HG02840 (cell line): ENCODE data around the gene MSH5.
"Not testable (repeated sequence)": the region's sequence is repeated elsewhere in the genome, so short reads cannot be mapped to it uniquely, and the experiment has no call there.

Experiments used
- ATAC-seq: cut with Tn5 transposase; IDR thresholded peaks from one replicate; pipeline ENCODE4 v1.9.1; 2021; ENCODE audit warnings: mild to moderate bottlenecking, moderate library complexity, moderate number of reproducible peaks; ENCODE audit not compliant: unreplicated experiment, low FRiP score

Gene MSH5

GRCh38 chr6:31776485-31776988 lies 36.7 kb downstream of the MSH5 start:
- no peak for ATAC-seq

DNA sequence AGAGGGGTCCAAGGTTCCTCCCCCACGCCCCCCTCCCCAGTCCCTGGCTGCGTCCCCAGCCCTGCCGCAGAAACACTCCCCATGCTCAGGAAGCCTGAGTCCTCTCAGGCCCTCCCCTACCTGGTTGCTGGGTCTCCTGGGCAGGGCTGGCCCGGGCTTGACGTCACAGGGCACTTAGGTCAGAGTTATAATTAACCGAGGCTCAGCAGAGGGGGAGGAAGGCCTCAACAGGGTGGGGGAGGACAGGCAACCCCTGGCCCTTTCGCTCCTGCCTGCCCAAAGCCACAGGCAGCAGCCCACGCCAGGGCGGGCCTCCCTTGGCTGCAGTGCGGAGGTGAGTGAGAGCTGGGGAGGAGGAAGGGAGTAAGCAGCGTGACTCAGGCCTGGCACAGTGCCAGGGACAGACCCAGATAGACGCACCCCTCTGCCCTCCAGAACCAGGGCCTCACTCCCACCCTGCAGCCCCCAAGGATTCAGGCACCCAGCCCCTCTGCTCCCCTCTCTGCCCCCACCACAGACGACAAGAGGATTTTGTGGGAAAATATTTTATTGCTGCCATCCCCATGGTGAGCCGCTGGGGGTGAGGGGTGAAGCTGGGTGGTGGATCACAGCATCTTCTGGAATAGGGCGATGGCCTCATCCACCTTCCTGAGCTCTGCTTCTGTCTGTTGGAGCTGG lies 37.3 kb downstream of the MSH5 start, which contains the start of gene VWA7:
Gene VWA7, minus strand, starts transcription at position 340 of the 678 bp plus-strand sequence. CDS start 549 bp downstream, outside the sequence.
- no peak for ATAC-seq

DNA sequence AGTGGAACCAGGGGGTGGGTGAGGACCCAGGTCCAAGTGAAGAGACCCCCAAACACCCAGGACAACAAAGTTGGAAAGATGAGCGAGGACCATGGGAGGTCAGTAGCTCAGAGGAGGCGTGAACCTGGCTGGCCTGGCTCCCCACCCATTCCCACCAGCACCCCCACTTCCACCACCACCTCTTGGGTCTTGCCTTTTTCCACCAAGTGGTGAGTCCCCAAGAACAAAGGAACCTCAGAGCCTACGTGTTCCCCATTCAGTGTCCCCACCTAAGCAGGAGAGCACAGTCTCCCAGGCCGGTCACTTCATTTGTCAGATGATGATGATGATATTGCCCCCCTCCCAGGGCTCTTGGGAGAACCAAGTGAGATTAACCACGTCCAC lies 37.9 kb downstream of the MSH5 start:
- ATAC-seq: no peak

DNA sequence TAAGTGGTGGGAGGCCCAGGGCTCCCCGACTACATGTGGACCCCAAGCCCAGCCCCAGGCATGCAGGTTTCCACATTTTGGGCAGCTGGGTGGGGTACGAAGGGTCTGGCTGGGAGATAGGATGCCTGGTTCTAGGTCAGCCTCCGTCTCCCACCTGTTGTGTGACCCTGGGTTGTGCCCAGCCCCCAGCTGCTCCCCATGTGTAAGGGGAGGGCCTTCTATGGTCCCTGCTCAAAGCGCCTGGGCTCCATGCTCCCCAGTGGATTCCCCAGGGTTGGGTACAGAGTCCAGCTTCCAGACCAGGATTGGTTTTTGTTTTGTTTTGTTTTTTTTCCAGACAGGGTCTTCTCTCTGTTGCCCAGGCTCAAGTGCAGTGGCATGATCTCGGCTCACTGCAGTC lies 38.4 kb downstream of the MSH5 start:
- no peak for ATAC-seq

GRCh38 chr6:31778999-31779885 lies 39.4 kb downstream of the MSH5 start:
- no peak for ATAC-seq

DNA sequence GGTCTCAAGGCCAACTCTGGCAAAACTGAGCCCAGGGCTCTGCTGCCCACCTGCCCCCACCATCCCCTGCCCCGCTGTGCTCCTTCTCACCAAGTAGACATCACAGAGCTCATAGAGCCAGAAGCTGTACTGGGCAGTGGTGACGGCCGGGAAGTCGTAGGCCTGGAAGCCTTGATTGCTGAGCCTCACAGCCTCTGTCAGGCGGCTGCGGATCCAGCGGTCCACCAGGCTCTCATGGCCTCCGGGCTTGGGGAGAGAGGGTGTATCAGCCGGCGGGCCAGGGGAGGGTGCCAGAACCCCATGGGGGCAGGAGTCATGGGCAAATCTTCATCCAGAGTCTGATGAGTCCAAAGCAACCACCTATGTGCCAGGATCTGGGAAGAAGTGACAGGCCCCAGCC lies 40.1 kb downstream of the MSH5 start:
- no peak for ATAC-seq

DNA sequence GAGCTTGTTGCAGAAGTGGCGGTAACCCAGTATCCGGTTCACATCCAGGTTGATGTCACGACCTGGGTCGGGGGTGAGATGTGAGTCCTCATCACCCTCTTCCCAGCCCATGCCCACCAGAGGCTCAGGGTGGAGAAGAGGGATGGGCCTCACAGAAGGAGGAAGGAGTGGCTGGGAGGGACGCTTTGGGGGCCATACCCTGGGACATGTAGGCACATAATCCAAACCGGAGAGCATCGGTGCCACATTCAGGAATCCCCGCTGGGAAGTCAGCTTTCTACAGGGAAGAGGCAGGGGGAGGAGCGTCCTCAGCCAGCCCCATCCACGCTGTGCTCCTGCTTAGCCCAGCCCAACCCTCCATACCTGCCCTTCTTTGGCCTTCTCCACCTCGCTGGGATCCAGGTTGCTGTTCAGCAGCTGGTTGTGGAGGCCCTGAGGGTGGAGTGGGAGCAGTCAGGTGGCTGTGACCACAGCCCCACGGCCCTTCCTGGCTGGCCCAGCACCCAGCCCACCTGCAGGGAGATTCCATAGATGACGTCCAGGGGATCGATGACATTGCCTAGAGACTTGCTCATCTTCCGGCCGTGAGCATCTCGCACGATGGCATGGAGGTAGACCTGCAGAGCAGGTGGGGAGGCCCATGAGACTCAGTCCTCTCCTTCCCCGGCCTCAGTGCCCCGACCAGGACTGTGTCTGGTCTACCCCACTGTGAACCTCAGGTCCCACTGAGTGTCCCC lies 40.9 kb downstream of the MSH5 start:
- no peak for ATAC-seq

DNA sequence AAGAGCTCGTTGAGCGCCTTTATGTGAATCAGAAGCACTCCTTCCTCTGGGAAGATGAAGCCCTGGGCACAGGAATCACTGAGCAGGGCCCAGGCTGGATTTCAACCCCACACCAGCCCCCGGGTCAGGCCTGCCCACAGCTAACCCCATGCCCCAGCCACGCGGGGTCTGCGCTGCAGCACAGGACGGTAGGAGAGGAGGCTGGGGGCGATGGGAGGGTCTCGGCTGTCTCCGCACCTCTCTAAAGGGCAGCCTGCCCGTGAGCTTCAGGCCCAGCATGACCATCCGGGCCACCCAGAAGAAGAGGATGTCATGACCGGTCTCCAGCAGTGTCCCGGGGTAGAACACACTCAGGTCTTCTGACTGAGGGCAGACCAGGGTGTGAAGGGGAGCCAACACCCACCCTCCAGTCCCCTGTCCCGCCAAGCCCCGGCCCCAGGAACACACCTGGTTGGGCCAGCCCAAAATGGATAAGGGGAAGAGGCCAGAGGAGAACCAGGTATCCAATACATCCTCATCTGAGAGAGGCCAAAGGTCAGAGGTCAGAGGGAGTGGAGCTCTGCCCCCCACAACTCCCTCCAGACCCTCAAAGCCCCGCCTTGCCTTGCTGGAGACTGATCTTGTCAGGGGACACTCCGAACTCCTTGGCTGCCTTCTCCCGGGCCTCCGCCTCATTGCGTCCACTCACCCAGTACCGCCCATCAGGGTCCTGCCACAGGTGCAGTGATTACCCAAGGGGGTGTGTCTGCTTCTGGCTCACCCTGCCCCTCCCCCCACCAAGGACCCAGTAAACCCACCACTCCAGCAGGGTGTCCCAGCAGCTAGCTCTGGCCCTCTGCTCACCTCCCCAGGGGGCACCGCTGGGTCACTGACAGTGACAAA lies 41.7 kb downstream of the MSH5 start:
- no peak for ATAC-seq

DNA sequence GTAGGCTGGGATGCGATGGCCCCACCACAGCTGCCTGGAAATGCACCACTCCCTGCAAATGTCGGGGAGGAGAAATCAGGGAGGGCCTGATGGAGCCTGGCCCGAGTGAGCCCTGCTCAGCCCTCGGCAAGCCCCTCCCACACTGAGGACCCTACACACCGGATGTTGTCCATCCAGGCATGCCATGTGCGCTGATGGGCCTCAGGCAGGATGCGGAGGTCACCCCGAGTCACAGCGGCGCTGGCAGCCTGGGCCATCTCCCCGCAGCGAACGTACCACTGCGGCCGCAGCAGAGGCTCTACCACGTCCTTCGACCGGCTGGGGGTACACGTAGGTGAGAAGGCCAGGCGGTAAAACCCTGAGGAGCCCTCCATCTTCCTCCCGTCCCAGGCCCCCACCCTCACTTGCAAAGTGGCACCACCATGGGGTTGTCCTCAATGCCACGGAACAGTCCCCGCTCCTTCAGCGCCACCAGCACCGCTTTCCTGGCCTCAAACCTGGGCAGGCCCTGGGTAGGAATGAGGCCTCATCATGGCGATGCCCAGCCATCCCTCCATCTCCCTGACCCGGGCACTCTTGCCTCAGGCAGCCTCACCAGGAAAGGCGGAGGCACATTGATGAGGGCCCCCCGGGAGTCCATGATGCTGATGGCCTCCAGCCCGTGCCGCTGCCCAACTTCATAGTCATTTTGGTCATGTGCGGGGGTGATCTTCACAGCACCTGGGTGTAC lies 42.5 kb downstream of the MSH5 start:
- ATAC-seq: no peak

DNA sequence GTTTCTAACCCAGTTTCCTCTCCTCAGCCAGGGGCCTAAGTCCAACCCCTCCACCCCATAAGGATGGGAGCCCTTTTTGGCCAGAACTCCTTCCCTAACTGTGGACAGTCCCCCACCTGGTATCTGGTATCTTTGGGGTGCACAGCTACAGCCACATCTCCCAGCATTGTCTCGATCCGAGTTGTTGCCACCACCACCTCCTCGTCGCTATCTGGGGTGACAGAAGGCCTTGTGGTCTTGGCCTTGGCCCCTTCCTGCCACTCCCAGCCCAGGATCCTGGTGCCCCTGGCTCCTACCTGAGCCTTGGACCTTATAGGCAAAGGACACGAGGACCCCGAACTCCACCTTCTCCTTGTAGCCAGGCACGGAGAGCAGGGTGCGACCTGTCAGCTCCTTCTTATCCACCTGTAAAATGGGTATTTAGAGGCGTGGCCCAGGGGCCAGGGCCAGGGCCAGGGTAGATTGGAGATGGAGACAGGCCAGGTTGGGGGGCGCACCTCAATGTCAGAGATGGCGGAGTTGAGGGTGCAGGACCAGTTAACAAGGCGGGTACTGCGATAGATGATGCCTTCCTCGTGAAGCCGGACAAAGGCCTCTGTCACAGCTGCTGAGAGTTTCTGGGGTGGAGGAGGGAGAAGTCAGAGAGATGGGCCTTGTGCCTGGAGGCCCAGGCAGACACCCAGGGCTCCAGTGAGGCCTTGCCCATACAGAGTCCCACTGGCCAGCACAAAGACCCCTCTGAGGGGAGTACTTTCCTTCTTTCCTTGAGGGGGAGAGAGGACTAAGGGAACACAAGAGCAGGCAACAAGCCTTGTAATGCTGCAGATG lies 44.5 kb downstream of the MSH5 start:
- no peak for ATAC-seq

- ATAC-seq: no peak
These were observed 45.7 kb downstream of the MSH5 start for GRCh38 chr6:31785475-31785874.

DNA sequence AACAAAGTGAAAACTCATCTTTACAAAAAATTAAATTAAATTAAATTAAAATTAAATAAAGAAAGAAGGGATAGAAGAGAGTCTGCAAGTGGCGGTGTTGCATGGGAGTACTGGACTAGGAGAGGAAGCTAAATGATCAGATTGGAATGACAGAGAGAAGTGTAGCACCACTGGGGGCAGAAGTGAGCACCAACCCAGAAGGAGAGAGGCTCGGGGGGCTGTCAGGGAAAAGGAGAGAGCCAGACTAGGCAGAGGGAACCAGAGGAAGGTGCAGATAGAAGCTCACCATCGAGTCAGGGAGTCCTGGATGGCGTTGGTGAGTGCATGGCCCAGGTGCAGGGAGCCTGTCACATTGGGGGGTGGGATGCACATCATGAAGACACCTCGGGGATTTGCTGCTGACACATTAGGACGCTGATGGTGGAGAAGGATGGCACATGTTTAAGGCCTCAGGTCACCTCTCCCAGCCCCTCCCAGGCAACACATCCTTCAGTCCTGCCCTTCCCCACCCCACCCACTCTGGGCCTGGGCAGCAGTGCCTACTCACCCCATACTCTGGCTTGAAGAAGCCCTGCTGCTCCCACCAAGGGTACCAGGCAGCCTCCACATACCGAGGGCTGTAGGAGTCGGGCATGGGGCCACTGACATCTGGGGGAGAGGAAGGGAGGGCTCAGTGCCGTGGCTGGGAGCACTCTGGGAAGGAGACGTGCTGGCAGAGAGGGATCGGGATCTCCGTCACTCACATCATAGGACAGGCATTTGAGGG lies 51.7 kb downstream of the MSH5 start:
- ATAC-seq: no peak

- no peak for ATAC-seq
These were observed 52.2 kb downstream of the MSH5 start for GRCh38 chr6:31792090-31792374.

DNA sequence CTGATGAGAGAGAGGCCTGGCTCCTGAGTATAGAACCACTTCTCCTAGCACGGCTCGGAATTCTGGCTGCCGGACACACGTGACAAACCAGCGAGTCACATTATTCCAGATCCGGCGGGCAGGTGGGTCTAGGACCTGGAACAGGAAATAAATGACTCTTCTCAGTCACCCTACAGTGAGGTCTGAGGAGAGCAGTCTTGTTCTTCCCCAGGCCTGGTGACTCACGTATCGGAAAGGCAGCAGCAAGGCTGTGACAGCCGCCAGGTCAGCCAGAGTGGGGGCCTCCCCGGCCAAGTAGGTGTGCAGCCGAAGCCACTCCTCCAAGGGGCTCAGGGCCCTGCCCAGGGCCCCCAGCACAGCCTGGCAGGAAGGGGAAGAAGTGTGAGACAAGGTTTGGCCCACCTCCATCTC lies 53.0 kb downstream of the MSH5 start:
- no peak for ATAC-seq

DNA sequence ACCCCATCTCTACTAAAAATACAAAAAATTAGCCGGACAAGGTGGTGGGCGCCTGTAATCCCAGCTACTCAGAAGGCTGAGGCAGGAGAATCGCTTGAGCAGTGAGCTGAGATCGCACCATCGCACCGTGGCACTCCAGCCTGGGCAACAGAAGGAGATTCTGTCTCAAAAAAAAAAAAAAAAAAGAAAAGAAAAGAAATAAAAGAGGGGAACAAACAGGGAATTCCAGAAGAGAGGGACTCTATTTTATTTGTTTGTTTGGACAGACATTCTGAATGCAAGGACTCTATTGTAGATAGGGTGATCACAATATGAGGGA lies 54.1 kb downstream of the MSH5 start:
- not testable (repeated sequence) for ATAC-seq

DNA sequence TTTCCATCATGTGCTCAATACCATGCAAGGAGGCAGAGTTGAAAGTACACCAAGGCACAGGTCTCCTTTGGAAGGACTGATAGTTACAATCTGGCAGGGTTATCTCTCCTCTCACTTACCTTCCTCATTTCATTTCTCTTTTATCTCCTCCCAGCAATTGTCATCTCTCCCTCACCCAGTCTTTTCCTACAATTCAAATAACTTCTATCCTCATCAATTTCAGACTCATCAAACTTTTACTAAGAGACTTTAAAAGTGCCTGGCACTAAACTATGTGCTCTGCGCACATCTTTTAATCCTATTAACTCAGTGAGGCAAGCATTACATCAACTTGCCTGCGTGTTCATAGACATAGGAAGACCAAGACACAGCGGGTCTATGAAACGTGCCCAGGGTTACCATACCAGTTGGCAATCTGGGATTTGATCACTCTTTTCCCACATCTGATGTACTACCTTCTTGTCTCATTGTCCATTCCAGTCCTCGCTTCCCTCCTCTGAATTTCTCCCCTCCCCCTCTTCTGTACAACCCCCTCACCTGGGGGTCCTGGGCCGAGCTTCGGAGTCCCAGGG lies 54.6 kb downstream of the MSH5 start:
- no peak for ATAC-seq

- no peak for ATAC-seq
These were observed 55.2 kb downstream of the MSH5 start for GRCh38 chr6:31794866-31795615.
